DOHH2 (cell line): ENCODE measurements around the gene ARHGAP40.

Source experiments
- H3F3A ChIP-seq: fragments of 200-600 bp; sonication (generic), shearing (Covaris generic); 2 replicates; pipeline ENCODE4 v1.6.0; 2016; ENCODE audit warnings: antibody characterized with exemption, mild to moderate bottlenecking; ENCODE audit not compliant: control insufficient read depth, insufficient read depth
- H3K27ac ChIP-seq: fragments of 200-600 bp; sonication (generic); 2 replicates; pipeline ENCODE4 v1.5.1; 2014; ENCODE audit warnings: low read depth, mild to moderate bottlenecking, low read length, moderate library complexity
- H3K27me3 ChIP-seq: fragments of 200-600 bp; sonication (generic); 2 replicates; pipeline ENCODE4 v1.6.1; 2014; ENCODE audit warnings: mild to moderate bottlenecking, low read length, mixed read lengths; ENCODE audit not compliant: control insufficient read depth
- H3K36me3 ChIP-seq: fragments of 200-600 bp; sonication (generic); 2 replicates; pipeline ENCODE4 v1.6.1; 2014; ENCODE audit warnings: mild to moderate bottlenecking, low read length, moderate library complexity, mixed read lengths; ENCODE audit not compliant: control insufficient read depth
- H3K4me1 ChIP-seq: fragments of 200-600 bp; sonication (generic); 2 replicates; pipeline ENCODE4 v1.6.1; 2014; ENCODE audit warnings: mild to moderate bottlenecking, low read length, mixed read lengths; ENCODE audit not compliant: control insufficient read depth
- H3K4me2 ChIP-seq: fragments of 200-600 bp; sonication (generic); 2 replicates; pipeline ENCODE4 v1.6.0; 2014; ENCODE audit warnings: mild to moderate bottlenecking, low read length, moderate library complexity
- H3K4me3 ChIP-seq: fragments of 200-600 bp; sonication (generic); 2 replicates; pipeline ENCODE4 v1.5.1; 2014; ENCODE audit warnings: mild to moderate bottlenecking, low read length, mixed read lengths
- H3K79me2 ChIP-seq: fragments of 200-600 bp; sonication (generic); 2 replicates; pipeline ENCODE4 v1.6.1; 2014; ENCODE audit warnings: mild to moderate bottlenecking, low read length, mixed read lengths; ENCODE audit not compliant: control insufficient read depth
- H3K9me2 ChIP-seq: fragments of 200-600 bp; sonication (generic); replicated peaks from 2 replicates; pipeline ENCODE4 v1.6.1; 2014; ENCODE audit warnings: mild to moderate bottlenecking, low read length, mixed read lengths; ENCODE audit not compliant: control insufficient read depth
- H3K9me3 ChIP-seq: fragments of 200-600 bp; sonication (generic); 2 replicates; pipeline ENCODE4 v1.6.1; 2014; ENCODE audit warnings: antibody characterized with exemption, low read length, mixed read lengths; ENCODE audit not compliant: control insufficient read depth, insufficient read depth
- H4K20me1 ChIP-seq: fragments of 200-600 bp; sonication (generic); 2 replicates; pipeline ENCODE4 v1.6.0; 2014; ENCODE audit warnings: low read depth, mild to moderate bottlenecking, antibody characterized with exemption, low read length, moderate library complexity; ENCODE audit not compliant: control insufficient read depth, insufficient read depth
- CTCF ChIP-seq: fragments of 200-600 bp; sonication (generic); IDR thresholded peaks from one replicate; pipeline ENCODE4 v1.5.1; 2014; ENCODE audit warnings: antibody characterized with exemption, mild to moderate bottlenecking, low read depth, low read length; ENCODE audit not compliant: poor library complexity, severe bottlenecking
- EZH2phosphoT487 ChIP-seq: fragments of 200-600 bp; sonication (generic); IDR thresholded peaks from 2 replicates; pipeline ENCODE4 v1.6.1; 2017; ENCODE audit warnings: borderline replicate concordance, mild to moderate bottlenecking, antibody characterized with exemption, low read length, moderate library complexity, mixed read lengths

Gene ARHGAP40

GRCh38 chr20:38629979-38630378 is 28.4 kb downstream of the ARHGAP40 start:
- Histone ChIP-seq H3F3A (no peaks in the 10 kb centered on the region), H3K27ac (no peak overlapping the region), H3K27me3 (peaks cover 3% of the 10 kb centered on the region; the same call in 1 of the 2 replicates), H4K20me1 (no peaks in the 10 kb centered on the region), H3K4me1 (peaks cover 7% of the 10 kb centered on the region), H3K36me3 (no peaks in the 10 kb centered on the region), H3K9me3 (no peaks in the 10 kb centered on the region), H3K9me2 (no peaks in the 10 kb centered on the region), H3K79me2 (no peaks in the 10 kb centered on the region), H3K4me3 (no peak overlapping the region), H3K4me2 (no peak overlapping the region)
- TF ChIP-seq CTCF, result no peak
- TF ChIP-seq EZH2phosphoT487, result no peak

- no peak overlapping the region for H3K27ac ChIP-seq
- no peaks in the 10 kb centered on the region for H3K36me3 ChIP-seq
- H3K9me3 ChIP-seq, result no peaks in the 10 kb centered on the region
- no peaks in the 10 kb centered on the region for H3K79me2 ChIP-seq
- H3F3A ChIP-seq, result no peaks in the 10 kb centered on the region
- no peaks in the 10 kb centered on the region for H3K9me2 ChIP-seq
- no peak overlapping the region for H3K4me3 ChIP-seq
- H4K20me1 ChIP-seq, result no peaks in the 10 kb centered on the region
- TF ChIP-seq CTCF (no peak), EZH2phosphoT487 (no peak)
- peaks cover 8% of the 10 kb centered on the region for H3K4me1 ChIP-seq
- H3K27me3 ChIP-seq, result peaks cover 3% of the 10 kb centered on the region; the same call in 1 of the 2 replicates
- no peak overlapping the region for H3K4me2 ChIP-seq
These were observed 29.1 kb downstream of the ARHGAP40 start for GRCh38 chr20:38630727-38631126.

- TF ChIP-seq EZH2phosphoT487, result no peak
- TF ChIP-seq CTCF, result no peak
- no peaks in the 10 kb centered on the region for H4K20me1 ChIP-seq
- no peaks in the 10 kb centered on the region for H3K9me3 ChIP-seq
- H3F3A ChIP-seq, result no peaks in the 10 kb centered on the region
- no peaks in the 10 kb centered on the region for H3K9me2 ChIP-seq
- H3K27ac ChIP-seq, result no peak overlapping the region
- H3K27me3 ChIP-seq, result peaks cover 3% of the 10 kb centered on the region; the same call in 1 of the 2 replicates
- H3K4me3 ChIP-seq, result no peak overlapping the region
- H3K79me2 ChIP-seq, result no peaks in the 10 kb centered on the region
- H3K4me2 ChIP-seq, result no peak overlapping the region
- H3K36me3 ChIP-seq, result no peaks in the 10 kb centered on the region
- peaks cover 10% of the 10 kb centered on the region for H3K4me1 ChIP-seq
These were observed 29.8 kb downstream of the ARHGAP40 start for GRCh38 chr20:38631155-38632022.
